Stimulated activated CD4-positive, alpha-beta T cell treated with anti-CD3 and anti-CD28 coated beads, Interleukin-15, amount 100 ng/mL, for 1 hour (primary cell): Measurements from ENCODE around the gene RPL18A.

ENCODE experiments used
- DNase-seq, 2 donors: peaks; one replicate each; pipeline ENCODE4 v3.0.0-alpha.2; 2020; ENCODE audit warnings: low read depth in 1 of 2, low spot score in 1 of 2

RPL18A gene

DNA sequence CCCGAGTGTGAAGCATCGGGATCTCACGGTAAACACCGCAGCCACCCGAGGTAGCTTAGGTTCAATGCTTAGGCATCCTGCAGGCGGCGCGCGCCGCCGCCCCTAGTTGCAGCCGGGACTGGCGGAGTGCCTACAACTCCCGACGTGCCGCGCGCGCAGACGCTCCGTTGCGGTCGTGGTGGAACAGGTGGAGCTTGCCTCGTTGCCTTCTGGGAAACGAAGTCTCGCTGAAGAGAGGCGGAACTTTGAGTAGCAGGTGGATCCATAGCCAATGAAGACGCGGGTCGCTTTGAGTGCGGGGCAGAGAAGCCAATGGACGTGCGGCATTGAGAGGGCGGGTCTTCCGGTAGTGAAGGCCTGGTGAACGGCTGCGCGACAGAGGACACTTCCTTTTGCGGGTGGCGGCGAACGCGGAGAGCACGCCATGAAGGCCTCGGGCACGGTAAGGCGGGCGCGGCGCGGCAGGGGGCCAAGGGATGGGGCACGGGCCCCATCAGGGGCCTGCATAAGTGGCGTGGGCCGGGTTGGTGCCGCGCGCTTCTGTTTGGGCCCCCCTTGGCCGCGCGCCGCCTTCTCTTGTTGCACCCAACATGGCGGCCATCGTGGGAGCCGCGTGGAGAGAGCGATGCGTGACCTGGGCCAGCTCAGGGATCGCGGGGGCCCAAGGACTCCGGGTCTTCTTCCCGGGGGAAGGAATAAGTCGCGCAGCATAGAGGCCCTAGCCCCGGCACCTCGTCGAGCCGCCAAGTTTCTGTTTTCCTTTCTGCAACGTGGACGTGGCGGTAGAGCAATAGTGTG lies at the start of gene RPL18A:
TSS of gene RPL18A (plus strand) at position 378 of the 798 bp plus-strand sequence. CDS start at position 425, 47 bp downstream.
- peak; percentile 95 to 98 for DNase-seq

DNA sequence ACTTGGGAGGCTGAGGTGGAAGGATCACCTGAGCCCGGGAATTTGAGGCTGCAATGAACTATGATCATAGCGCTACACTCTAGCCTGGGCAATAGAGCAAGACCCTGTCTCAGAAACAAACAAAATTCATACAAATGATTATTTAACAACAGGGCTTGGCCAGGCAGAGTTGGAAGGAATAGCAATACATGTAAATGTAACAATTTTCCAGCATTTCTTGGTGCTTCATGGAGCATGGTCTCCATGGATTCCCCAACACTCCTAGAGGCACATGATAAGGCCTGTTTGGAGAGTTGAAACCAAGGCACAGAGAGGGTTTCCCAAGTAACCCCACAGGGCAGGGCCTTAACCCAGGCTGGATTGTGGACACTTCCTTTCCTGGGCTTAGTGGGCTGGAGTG lies 48.6 kb upstream of the RPL18A start:
- no peak for DNase-seq

DNA sequence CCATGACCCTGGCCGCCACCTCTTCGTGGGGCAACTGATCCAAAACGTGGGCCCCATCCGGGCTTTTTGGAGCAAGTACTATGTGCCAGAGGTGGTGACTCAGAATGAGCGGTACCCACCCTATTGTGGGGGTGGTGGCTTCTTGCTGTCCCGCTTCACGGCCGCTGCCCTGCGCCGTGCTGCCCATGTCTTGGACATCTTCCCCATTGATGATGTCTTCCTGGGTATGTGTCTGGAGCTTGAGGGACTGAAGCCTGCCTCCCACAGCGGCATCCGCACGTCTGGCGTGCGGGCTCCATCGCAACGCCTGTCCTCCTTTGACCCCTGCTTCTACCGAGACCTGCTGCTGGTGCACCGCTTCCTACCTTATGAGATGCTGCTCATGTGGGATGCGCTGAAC lies 48.0 kb upstream of the RPL18A start:
- no peak for DNase-seq

DNA sequence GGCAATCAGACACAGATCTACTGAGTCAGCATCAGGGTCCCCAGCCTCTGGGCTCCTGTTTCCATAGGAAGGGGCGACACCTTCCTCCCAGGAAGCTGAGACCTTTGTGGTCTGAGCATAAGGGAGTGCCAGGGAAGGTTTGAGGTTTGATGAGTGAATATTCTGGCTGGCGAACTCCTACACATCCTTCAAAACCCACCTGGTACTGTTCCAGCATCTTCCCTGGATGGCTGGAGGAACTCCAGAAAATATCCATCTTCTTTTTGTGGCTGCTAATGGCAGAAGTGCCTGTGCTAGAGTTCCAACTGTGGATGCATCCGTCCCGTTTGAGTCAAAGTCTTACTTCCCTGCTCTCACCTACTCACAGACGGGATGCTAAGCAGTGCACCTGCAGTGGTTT lies 47.6 kb upstream of the RPL18A start:
- DNase-seq: no peak

DNA sequence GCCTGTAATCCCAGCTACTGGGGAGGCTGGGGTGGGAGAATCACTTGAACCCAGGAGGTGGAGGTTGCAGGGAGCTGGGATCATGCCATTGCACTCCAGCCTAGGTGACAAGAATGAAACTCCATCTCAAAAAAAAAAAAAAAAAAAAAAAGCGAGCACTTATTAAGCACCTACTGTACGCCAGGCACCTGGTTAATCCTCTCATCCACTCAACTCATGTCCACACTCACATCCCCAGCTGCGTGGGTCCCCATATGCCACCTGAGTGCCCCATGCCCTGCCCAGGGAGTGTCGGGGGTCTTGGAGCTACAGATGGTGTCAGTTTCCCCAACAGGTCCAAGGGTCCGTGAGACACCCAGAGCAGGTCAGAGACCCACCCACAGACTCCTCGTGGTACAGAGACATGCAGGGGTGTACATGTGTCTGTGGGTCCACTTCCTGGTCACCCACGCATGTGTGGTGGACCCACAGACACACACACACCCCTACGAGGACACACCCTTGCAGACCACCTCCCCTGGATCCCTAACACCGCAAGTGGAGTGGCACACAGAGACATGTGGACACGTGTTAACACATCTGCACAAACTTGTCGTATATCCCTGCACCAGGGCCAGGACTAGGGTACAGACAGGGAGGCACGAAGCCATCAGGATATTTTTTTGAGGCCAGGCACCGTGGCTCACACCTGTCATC lies 41.9 kb upstream of the RPL18A start:
- DNase-seq: no peak

DNA sequence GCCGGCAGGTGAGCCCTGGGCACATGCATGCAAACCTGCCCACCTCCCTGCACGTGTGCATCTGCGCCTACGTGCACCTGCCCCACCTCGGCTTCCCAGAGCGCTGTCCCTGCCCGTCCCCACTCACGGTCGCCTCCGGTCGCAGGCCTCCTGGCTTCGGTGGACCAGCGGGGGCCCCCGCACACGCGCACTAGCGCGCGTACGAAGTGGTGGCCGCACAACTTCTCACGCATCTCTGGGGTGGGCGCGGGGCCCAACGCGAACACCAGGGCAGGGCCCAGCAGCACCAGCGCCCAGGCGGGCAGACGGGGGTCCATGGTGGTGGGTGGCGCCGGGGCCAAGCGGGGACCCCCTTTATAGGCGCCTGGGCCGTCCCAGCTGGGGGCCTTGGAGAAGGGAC lies 38.5 kb upstream of the RPL18A start, which contains the start of gene INSL3:
TSS of gene INSL3 (minus strand) at position 330 of the 400 bp plus-strand sequence. CDS start at position 317, 13 bp downstream.
- no peak for DNase-seq

DNA sequence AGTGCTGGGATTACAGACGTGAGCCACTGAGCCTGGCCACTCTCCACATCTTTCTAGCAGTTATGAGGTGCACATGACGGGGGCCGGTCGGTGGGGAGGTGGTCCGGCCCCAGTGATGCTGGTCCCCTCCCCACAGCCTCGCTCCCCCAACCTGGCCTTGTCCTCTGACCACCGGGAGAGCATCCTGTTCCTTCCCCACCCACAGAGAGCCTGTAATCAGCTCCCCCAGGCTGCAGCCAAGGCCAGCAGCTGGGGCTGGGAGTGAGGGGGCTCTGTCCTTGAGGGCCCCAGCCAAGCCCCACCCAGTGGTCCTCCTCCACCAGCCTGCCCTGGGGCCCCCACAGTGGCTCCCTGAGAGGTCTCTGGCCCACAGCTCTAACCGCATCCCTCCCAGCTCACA lies 35.4 kb upstream of the RPL18A start:
- DNase-seq: no peak

DNA sequence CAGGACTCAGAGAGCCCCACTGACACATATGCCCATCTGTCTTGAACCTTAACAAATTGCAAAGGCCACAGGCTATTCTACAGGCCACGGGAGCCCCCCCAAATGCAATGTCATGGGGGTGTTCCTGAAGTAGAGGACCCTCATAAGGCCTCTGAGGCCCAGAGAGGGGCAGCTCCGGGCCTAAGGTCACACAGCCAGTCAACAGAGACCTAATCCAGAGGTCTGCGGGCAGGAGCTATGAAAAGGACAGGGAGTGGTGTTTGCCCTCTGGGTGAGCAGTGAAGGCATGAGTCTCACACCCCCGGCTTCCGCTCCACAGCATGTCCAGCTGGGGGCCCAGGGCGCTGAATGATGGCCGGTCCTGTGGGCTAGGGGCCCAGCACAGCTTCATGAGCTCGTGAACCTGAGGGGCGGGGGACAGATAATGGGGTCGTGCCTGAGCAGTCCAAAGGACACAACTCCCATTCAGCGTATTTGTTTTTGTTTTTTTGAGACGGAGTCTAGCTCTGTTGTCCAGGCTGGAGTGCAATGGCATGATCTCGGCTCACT lies 33.1 kb upstream of the RPL18A start:
- DNase-seq: no peak

DNA sequence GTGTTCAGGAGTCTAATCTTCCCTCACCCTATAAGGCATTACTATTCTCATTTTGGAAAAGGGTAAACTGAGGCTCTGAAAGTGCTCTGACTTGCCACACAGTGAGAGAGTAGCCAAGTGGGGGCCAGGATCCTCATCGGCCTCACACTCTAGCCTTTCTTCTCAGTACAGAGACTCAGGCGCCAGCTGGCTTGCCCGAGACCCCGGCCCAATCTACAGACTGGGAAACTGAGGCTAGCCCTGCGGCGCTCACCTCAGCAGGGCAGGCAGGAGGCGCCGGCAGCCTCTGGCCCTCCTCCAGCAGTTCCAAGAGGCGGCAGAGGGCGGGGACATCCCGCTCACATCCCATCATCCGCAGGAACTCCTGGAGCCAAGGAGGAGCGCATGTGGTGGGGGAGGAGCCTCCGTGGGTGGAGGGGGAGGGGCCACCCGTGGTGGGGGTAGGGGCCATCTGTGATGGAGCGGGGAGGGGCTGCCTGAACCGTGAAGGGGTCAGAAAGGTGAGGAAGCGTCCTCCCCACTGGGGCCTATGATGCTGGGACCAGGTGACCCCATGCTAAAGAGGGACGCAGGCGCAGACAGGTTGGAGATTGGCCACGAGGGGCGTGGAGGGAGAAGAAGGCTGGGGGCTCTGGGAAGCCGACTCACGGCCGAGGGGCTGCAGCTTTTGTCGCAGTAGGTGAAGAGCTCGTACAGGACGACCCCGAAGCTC lies 29.7 kb upstream of the RPL18A start:
- no peak for DNase-seq

DNA sequence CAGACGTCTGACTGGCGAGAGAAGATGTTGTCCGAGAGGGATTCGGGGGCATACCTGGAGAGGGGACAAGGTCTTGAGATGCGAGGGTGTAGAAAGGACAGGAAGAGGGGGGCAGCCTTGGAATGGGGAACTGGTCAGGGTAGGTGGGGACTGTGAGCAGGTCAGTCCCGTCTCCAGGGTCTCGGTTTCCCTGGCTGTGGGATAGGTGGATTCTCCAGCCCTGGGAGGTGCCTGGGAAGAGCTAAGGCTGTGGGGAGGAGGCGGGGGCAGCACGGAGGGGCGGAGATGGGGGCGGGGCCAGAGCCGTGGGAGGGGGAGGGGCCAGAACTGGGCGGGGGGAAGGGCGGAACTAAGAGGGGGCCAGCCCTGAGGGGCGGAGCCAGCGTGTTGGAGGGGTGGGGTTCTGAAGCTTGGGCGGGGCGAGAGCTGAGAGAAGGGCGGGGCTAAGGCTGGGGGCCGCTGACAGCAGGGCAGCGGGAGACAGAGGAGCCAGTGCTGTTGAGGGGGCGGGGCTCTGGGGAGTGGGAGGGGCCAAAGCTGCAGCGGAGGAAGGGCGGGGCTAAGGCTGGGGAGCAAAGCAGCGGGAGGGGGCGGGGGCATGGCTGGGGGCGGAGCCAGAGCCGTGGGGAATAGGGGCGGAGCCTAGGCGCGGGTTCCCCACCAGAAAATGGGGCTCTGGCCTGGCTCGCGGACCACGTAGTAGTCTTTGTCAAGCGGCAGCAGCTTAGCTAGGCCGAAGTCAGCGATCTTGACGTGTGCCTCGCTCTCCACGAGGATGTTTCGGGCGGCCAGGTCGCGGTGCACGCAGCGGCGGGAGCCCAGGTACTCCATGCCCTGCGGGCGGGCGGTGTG lies 28.9 kb upstream of the RPL18A start:
- DNase-seq: peak in 1 of 2 donors; percentile 39

DNA sequence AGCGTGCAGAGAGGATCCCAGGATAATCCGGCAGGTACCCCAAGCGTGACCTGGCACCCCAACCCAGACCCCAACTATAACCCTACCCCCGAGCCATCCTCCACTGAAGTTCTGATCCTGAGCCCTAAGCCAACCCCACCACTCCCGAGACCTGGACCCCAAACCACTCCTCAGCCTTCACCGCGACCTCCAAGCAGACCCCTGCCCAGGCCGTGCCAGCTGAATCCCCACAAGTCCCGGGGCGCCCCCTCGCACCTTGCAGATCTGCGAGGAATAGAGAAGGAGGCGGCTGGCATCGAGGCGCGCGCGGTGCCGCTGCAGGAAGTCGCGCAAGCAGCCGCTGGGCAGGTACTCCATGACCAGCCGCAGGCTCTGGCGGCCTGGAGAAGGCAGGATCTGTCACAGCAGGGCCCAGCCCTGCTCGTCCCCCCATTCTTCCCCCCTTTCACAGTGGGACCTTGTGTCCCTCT lies 28.3 kb upstream of the RPL18A start:
- no peak for DNase-seq

DNA sequence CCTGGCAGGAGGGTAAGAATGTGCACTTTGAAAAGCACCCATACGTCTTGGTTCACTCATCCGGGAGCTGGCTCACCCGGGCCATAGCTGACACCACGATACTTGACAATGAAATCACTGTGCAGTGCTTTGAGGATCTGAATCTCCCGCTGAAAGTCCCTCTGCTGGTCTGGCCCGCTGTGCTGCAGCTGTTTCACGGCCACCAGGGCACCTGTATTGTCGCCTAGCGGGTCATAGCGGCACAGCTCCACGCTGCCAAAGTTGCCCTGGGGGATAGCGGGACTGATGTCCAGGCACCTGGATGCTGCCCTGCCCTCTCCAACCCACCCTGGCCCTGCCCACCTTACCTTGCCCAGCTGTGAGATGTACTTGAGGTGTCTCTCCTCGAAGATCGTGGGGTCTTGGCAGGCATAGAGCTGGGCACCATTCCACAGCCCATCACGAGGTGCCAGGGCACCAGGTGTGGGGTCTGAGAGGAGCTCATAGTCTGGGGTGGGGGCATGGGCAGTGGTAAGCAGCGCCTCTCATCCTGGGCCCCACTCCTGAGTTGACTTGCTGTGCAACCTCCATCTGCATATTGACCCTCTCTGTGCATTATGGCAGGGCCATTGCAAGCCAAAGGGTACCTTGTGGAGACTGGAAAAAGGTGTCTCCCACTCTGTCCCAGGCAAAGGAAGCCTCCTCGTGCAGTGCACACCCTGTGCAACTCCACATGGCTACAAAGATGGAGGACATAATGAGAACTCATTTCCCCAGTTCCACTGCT lies 27.1 kb upstream of the RPL18A start:
- DNase-seq: no peak

DNA sequence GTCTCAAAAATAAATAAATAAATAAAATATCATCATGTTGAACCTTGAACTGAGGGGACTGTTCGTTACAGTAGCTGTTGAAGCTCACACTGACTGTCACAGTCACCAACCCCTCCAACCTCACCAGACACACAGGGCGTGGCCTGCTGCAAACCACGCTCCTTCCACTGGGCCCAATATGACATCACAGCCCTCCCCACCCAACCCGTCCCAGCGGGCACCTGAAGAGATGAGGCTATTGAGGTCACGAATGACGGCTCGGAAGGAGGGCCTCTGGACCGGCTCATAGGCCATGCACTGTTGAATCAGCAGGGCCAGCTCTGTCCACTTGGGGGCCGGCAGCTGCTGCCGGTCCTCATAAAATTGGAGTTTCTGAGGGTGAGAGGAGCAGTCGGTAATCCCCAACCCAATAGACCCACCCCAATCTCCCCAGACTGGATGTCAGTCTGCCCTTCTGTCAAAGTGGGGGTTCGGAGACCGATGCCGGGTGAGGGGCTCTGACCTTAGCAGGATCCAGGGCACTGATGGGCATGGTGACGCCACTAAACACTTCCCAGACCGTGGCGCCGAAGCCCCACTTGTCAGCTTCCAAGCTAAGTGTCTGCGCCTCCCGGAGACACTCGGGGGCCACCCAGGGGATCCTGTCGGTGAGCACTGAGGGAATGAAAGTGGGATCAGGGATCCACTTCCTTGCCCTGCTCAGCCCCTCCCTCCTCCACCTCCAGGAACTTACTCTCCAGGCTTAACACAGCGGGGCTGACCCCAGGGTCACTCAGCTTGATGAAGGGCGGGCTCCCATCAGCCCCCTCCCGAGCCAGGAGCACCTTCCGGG lies 25.1 kb upstream of the RPL18A start:
- no peak for DNase-seq

DNA sequence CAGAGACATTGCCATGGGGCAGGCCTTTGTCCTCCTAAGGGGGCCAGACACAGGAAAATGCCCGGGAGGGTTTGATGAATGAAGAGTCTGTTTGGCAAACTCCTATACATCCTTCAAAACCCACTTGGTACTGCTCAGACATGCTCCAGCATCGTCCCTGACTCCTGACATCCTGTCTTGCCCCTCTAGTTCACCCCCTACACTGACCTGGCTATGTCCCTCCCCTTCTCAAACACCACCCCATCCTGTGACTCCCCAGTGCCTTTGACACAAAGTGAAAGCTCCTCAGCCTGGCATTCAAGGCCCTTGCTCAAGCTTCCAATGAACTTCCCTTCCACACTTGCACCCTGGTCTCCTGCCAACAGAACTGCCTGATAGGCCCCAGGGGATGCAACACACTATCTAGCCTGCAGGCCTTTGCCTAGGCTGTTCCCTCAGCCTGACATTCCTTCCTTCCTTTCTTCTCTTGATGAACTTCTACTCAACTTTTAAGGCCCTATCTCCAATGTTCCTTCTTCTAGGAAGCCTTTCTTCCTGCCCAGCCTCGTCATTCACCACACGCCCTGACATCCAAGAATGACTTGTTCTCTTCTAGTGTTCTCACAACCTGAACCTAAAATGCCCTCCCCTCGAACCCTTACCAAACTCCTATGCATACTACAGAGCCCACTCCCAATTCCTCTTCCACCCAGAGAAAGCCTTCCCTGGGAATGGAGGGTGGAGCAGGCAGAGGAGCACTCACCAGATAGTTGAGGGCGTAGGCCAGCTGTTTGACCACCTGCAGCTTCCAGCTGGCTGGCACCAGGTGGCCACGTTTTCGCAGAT lies 24.3 kb upstream of the RPL18A start:
- no peak for DNase-seq

DNA sequence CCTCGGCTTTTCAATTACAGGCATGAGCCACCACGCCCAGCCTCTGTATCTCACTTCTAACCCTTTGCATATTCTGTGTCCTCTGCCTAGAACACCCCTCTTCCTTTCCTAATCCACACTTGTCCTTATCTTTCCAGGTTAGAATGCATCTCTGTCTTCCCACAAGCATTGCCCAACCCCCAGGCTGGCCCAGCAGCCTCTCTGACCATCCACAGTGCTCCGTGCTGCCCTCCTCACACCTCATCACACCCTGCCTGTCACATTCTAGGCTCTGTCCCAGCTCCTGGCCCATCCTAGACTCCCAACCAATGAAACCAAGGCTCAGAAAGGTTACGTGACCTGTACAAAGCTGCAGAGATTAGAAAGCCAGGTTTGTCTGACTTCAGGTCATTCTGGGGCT lies 23.2 kb upstream of the RPL18A start:
- no peak for DNase-seq

DNA sequence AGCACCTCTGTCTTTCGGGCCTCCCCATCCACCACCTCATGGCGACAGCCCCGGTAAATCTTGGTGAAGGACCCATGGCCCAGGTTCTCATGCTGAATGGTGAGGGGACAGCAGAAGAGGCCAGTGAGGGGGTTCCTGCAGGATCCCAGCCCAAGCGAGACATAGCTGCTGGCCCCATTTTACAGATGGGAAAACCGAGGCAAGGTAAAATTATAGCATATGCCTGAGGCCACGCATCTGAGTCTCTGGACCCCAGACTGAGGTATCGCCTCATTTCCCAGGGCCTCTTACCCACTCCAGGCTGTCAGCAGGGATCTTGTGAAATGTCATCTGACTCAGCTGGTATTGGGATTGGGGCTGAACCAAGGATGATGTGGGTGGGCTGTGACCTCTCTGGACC lies 21.7 kb upstream of the RPL18A start:
- no peak for DNase-seq

DNA sequence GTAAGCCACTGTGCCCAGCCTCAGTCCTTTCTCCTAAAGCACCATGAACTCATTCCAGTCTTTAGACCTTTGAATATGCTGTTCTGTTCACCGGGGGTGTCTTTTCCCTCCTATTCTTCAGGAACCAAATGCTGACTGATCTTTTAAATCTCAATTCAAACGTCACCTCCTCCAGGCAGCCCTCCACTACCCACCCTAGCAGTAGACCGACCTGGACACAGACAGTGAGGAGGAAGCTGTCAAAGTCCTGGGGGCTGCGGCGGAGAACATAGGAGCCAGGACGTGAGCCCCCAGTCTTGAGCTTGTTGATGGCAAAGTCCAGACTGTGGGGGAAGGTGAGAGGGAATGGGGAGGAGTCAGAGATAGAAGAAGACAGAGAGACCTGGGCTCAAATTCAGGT lies 19.7 kb upstream of the RPL18A start:
- DNase-seq: no peak

DNA sequence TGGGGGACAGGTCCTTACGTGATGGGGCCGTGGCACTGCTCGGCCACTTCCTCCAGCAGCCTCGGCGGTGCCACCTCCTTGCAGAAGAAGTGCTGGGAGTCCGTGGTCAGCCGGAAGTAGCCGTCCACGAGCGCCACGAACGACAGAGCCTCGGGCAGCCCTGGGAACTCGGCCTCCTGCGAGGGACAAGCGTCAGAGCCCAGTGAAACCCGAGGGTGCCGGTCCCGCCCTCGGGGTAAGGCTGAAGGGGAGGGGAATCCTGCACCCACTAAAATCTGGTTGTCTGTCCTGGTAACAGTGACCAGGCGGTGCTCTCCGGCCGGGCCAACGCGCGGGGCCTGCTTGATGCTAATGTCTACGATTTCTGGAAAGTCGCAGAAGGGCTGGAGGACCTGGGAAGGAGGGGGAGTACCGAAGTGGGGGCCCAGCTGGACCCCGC lies 18.3 kb upstream of the RPL18A start:
- DNase-seq: no peak
